Breast epithelium (tissue), 3 donors: Measurements from ENCODE around the gene MAPRE3.

Experiments used
- POLR2A ChIP-seq: fragments of 450-650 bp; IDR thresholded peaks from one replicate; pipeline ENCODE4 v1.6.1; 2016; ENCODE audit warnings: antibody characterized with exemption, mild to moderate bottlenecking, moderate library complexity
- TF ChIP-seq, protein P1 (sequence below), 3 donors: fragments of 450-650 bp; IDR thresholded peaks; one replicate each; pipeline ENCODE4 v1.5.1; 2016 to 2017; ENCODE audit warnings: antibody characterized with exemption in 3 of 3, mild to moderate bottlenecking in 3 of 3, moderate library complexity in 3 of 3

DNA sequence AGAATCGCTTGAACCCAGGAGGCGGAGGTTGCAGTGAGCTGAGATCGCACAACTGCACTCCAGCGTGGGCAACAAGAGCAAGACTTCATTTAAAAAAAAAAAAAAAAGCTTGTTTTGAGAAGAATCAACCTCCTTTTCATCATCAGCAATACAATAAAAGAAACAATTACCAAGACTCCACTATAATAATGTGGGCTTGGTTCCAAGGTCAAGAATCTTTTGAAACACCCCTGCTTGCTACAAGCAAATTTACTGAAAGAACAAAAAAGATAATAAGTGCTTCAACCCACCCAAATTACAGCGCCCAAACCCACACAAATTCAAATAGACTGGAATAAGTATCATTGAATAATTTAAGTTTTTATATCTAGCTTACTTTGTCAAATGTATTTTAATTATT, 33.6 kb upstream of the MAPRE3 start:
- no peak for TF ChIP-seq POLR2A
- TF ChIP-seq, protein P1, sequence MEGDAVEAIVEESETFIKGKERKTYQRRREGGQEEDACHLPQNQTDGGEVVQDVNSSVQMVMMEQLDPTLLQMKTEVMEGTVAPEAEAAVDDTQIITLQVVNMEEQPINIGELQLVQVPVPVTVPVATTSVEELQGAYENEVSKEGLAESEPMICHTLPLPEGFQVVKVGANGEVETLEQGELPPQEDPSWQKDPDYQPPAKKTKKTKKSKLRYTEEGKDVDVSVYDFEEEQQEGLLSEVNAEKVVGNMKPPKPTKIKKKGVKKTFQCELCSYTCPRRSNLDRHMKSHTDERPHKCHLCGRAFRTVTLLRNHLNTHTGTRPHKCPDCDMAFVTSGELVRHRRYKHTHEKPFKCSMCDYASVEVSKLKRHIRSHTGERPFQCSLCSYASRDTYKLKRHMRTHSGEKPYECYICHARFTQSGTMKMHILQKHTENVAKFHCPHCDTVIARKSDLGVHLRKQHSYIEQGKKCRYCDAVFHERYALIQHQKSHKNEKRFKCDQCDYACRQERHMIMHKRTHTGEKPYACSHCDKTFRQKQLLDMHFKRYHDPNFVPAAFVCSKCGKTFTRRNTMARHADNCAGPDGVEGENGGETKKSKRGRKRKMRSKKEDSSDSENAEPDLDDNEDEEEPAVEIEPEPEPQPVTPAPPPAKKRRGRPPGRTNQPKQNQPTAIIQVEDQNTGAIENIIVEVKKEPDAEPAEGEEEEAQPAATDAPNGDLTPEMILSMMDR (IDR thresholded peaks at IDR 0.05) = no peak
